Cerebellar nuclear complex (tissue), 1 donor: Measurements from ENCODE around the gene MAGIX.

Experiments used
- DNase-seq, 2 experiments: peaks; one replicate each; lab custom pipeline; 2025; lab: John Stamatoyannopoulos, UW

Gene MAGIX

GRCh38 chrX:49183701-49184281 is 21.2 kb downstream of the MAGIX start:
- DNase-seq, result no peak

- no peak for DNase-seq
Measured at GRCh38 chrX:49184294-49185281, 22.0 kb downstream of the MAGIX start.

GRCh38 chrX:49186125-49187027 is 23.8 kb downstream of the MAGIX start, which contains the start of gene PRICKLE3:
Gene PRICKLE3, minus strand, starts transcription at chrX:49186373. Its CDS starts 76 bp downstream, at chrX:49186297.
- DNase-seq, result no peak

GRCh38 chrX:49187028-49187394 is 24.5 kb downstream of the MAGIX start:
- no peak for DNase-seq

- DNase-seq, result no peak
Measured at GRCh38 chrX:49187526-49187925, 25.0 kb downstream of the MAGIX start.

GRCh38 chrX:49188468-49189076 is 26.0 kb downstream of the MAGIX start:
- no peak for DNase-seq

- no peak for DNase-seq
Measured at GRCh38 chrX:49189606-49190005, 27.0 kb downstream of the MAGIX start.

- peak; percentile 86 to 89 for DNase-seq
Measured at GRCh38 chrX:49190821-49191573, 28.4 kb downstream of the MAGIX start.

- no peak for DNase-seq
Measured at GRCh38 chrX:49191574-49192011, 29.0 kb downstream of the MAGIX start.

- no peak for DNase-seq
Measured at GRCh38 chrX:49192722-49193328, 30.3 kb downstream of the MAGIX start.

- DNase-seq, result no peak
Measured at GRCh38 chrX:49193542-49193964, 31.0 kb downstream of the MAGIX start.

GRCh38 chrX:49197543-49198087 is 35.1 kb downstream of the MAGIX start:
- no peak for DNase-seq

- DNase-seq, result no peak
Measured at GRCh38 chrX:49198540-49199314, 36.2 kb downstream of the MAGIX start.

GRCh38 chrX:49199315-49199595 is 36.7 kb downstream of the MAGIX start:
- DNase-seq, result no peak

GRCh38 chrX:49199906-49200771 is 37.6 kb downstream of the MAGIX start, which contains the start of gene SYP:
Gene SYP, minus strand, starts transcription at chrX:49200193. Its CDS starts 7 bp downstream, at chrX:49200186.
- DNase-seq, result peak; percentile 31 to 37

GRCh38 chrX:49202022-49202421 is 39.5 kb downstream of the MAGIX start:
- no peak for DNase-seq

- DNase-seq, result peak in 1 of 2 experiments; percentile 32
Measured at GRCh38 chrX:49203536-49203935, 41.0 kb downstream of the MAGIX start.

GRCh38 chrX:49204017-49204416 is 41.5 kb downstream of the MAGIX start:
- DNase-seq, result no peak
